Stimulated activated CD8-positive, alpha-beta memory T cell treated with anti-CD3 and anti-CD28 coated beads, Interleukin-4, amount 100 ng/mL, for 4 hours (primary cell): ENCODE results near the gene SLC39A7.

Source experiments
- DNase-seq, 2 donors: peaks; one replicate each; pipeline ENCODE4 v3.0.0-alpha.2; 2020; ENCODE audit warnings: low read depth in 2 of 2, low spot score in 1 of 2

SLC39A7 gene

GRCh38 chr6:33189625-33190448, 10.8 kb upstream of the SLC39A7 start:
- DNase-seq: no peak

GRCh38 chr6:33190504-33191107, 10.1 kb upstream of the SLC39A7 start:
- DNase-seq: no peak

GRCh38 chr6:33191383-33192104, 9.1 kb upstream of the SLC39A7 start:
- DNase-seq: no peak

DNA sequence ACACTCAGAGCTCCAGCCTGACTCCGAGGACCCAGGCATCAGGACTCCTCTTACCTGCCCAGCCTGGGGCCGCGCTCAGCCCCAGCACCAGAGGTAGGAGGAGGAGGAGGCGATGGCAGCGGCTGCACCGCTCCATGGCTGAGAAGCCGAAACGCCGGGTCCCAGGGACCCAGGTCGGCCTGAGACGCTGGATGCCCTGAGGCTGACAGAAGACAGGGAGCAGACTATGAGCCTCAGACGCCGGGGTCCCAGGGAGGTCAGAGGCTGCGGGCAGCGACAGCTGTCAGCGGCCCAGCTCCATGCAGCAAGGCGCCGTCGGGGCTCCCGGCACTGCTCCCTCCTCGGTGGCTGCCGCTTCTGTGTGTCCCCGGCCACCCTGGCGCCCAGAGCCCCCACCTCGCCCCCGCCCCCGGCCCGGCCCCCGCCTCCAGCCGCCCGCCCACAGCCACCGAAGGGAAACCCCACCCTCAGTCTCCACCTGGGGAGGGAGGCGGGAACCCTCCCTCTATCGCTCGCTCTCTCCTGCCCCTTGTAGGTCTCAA, 8.5 kb upstream of the SLC39A7 start, which contains the start of gene COL11A2:
TSS of gene COL11A2 (minus strand) at position 363 of the 542 bp plus-strand sequence. CDS start at position 136, 227 bp downstream.
- no peak for DNase-seq

GRCh38 chr6:33192671-33193602, 7.7 kb upstream of the SLC39A7 start:
- no peak for DNase-seq

- DNase-seq: no peak
These were observed 7.0 kb upstream of the SLC39A7 start for GRCh38 chr6:33193619-33194018.

GRCh38 chr6:33194431-33194979, 6.2 kb upstream of the SLC39A7 start:
- DNase-seq: no peak

DNA sequence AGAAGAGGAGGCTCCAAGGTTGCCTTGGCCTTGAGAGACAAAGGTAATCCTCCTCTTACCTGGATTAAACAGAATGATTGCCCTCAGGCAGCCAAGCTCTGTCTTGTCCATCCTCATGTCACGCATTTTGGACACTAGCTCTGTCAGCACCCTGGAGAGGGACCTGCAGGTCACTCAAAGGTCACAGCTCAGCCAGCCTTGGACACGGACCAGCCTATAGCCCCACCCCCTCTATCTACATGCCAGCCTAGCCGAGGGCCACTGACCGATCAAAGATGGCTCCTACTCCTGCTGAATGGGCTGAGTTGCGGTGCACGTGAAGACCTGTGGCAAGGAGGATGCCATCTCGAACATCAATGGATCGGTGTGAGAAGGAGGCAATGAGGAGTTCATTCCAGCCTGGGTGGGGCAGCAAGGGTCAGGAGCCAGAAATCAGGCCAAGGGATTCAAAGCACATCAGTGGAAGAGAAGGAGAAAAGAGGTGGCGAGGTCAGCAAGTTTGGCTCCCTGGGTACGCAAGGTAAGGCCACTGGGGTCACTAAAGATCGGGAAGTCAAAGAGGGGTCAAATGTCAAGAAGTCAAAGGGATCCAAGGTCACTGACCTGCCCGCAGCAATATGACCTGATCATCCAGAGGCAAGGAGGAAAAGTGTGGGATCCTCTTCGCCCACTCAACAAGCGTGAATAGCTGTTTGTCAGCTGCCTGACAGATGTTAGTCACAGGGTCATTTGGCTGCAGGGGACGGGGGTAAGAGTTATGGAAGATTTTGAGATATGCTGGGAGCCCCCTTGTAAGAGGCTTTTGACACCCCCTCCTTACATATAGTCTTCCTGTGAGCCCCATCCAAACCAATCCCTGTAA, 5.1 kb upstream of the SLC39A7 start:
- no peak for DNase-seq

- no peak for DNase-seq
These were observed 3.1 kb upstream of the SLC39A7 start for GRCh38 chr6:33197431-33198048.

GRCh38 chr6:33198159-33198852, 2.4 kb upstream of the SLC39A7 start:
- DNase-seq: no peak

- DNase-seq: no peak
These were observed 1.7 kb upstream of the SLC39A7 start for GRCh38 chr6:33198853-33199436.

DNA sequence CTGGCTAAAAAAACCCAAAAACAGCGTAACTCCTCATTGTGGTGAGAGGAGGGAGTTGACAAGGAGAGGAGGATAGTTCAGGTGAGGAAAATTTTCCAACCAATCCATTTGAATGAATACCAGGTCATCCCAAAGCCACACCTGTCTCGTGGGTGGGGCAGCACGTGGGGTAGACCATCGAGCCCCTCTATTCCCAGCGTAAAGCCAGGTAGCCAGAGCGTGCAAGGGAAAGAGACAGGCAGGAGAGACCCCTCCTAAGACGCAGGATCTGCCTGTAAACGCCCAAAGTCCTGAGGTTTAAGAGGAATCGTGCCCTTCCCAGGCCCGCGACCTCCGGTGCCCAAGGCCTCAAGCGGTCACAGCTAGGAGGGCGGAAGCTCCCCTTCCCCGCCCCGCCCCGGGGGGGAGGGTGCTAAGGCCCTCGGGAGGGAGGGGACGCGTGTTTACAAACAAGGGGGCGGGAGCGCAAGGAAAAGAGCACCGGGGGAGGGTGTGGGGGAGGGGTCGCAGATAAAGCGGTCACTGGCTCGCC, 914 bp upstream of the SLC39A7 start:
- peak in 1 of 2 donors; percentile 43 for DNase-seq

- no peak for DNase-seq
These were observed 479 bp downstream of the SLC39A7 start for GRCh38 chr6:33201147-33201545.

DNA sequence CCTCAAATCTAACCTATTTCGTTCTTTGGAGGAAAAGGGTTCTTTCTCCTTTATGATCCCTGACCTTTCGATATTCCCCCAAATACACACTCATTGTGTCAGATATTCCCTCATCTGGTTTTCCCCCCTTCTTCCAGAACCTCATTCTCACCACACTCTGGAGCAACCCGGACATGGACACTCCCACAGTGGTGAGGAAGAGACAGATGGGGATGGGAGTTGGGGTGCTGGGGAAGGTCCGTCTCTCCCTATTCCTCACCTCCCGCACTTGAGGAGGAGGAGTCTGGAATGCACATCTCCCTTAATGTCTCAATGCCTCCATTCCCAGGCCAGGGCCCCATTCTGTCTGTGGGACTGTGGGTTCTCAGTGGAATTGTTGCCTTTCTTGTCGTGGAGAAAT, 1.3 kb downstream of the SLC39A7 start:
- no peak for DNase-seq

DNA sequence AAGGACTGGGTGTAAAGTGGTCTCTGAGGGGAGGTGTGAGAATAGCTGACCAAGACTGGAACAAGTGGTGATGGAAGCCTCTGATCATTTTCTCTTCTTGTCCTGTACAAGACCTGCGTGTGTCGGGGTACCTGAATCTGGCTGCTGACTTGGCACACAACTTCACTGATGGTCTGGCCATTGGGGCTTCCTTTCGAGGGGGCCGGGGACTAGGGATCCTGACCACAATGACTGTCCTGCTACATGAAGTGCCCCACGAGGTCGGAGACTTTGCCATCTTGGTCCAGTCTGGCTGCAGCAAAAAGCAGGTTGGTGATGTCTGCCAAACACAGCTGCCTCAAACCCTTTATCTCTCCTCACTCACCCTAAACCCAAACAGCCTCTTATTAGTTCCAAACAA, 2.1 kb downstream of the SLC39A7 start:
- no peak for DNase-seq

DNA sequence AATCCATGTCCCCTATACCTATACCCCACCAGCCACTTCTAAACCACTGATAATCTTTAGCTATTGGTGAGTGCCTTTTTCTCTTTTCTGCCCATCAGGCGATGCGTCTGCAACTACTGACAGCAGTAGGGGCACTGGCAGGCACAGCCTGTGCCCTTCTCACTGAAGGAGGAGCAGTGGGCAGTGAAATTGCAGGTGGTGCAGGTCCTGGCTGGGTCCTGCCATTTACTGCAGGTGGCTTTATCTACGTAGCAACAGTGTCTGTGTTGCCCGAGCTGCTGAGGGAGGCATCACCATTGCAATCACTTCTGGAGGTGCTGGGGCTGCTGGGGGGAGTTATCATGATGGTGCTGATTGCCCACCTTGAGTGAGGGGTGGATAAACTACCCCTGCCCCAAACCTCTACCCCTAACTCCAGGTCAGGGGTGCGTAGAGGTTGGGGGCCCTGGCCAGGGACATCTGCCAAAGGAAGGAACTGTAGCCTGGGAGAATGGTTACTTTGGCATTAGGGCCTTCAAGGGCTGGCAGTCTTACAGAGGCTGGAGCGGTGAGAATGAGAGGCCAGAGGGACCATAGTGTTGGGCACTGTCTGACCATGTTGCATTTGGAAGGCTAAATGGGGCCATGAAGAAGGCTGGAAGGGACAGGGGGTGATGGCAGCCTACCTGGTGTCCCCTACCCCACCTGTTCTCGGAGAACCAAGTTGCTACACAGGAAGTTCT, 2.9 kb downstream of the SLC39A7 start:
- DNase-seq: no peak

DNA sequence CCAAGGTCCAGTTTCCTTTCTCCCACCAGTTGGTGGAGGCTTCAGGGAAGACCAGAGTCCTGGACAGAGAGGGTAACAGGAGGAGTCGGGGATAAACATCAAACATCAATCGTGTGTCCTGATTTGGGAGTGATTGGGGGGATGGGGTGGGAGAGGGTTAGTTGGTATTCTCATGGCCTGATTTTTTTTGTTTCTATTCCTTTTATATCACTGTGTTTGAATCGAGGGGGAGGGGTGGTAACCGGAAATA, 3.4 kb downstream of the SLC39A7 start:
- no peak for DNase-seq
